HL-60/S4 treated with retinoic acid at 250 ng/mL for 4 days and 3 days (cell line): ENCODE data around the gene SPACA9.

Experiments used
- in situ Hi-C: fragments of 300-500 bp; cut with MboI; formaldehyde crosslinking; loops from 2 replicates; pipeline ENCODE4 v1.7.0; 2022; ENCODE audit warnings: low sequenced_read_pairs

Gene SPACA9

DNA sequence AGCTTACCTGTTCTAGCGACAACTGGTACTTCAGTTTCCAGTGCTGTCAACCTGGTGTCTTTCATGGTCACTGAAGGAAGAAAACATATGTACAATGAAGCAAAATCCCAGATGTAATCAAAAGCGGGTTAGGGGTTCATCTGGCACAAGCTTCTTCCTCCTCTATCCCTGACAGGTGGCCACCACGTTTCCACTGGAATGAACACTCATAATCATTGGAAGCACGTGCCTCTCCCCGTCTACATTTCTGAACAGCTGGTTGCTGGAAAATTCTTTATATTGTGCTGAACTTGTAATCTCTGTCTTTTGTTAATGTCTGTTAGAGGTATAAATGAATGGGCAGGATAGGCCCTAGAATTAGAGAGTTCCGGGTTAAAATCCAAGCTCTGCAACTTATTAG lies 56.3 kb downstream of the SPACA9 start:
- in situ Hi-C loops = no loop called here

DNA sequence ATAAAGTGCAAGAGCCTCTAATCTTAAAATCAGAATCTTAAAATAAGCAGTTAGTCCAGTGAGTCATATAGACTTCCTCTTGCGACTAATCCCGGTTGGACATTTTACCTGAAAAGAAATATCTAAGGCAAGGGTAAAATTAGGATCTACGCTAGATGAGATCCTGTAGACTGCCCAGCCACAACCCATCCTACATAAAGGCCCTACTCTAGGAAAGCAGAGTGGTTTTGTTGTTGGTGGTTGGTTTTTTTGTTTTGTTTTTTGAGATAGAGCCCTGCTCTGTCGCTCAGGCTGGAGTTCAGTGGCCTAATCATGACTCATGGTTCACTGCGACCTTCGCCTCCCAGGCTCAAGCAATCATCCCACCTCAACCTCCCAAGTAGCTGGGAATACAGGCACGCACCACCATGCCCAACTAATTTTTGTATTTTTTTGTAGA lies 58.8 kb downstream of the SPACA9 start:
- in situ Hi-C loops = no loop called here

DNA sequence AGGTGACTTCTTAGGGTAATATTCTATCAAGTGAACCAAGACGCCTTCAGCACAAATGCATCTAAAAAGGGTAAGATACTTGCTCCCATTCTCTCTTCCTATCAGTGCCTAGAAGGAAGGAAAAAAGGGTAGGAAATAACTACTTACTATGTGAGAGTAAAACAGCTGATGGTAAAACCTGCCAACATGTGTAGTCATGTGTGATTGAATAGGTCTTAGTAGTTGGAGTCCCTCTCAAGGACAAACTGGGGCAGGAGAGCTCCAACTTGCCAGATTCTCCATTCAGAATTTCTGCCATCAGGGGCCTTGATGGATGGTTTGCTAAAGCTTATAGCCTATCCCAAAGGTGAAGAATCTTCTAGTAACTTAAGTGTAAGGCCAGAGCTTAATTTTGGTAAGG lies 60.5 kb downstream of the SPACA9 start:
- in situ Hi-C loops = no loop called here
